Neutrophil (primary cell): Measurements from ENCODE around the gene CHN2.

Experiments used
- H3K27ac ChIP-seq: fragments of 200-600 bp; sonication (generic); 2 replicates; pipeline ENCODE4 v1.5.1; 2016; ENCODE audit warnings: mild to moderate bottlenecking, moderate library complexity
- H3K27me3 ChIP-seq: fragments of 200-600 bp; sonication (generic); 2 replicates; pipeline ENCODE4 v1.6.0; 2016; ENCODE audit warnings: mild to moderate bottlenecking
- H3K36me3 ChIP-seq: fragments of 200-600 bp; sonication (generic); 2 replicates; pipeline ENCODE4 v1.5.1; 2017
- H3K4me1 ChIP-seq, 2 experiments: fragments of 200-600 bp in 1 of 2; sonication (generic) in 1 of 2; 1 replicate in 1 of 2; 2 replicates in 1 of 2; pipeline versions ENCODE4 v1.5.1 to v1.6.1; 2013 to 2016; ENCODE audit warnings: low read depth in 1 of 2, low read length in 1 of 2, mild to moderate bottlenecking in 1 of 2, moderate library complexity in 1 of 2; ENCODE audit not compliant: control insufficient read depth in 1 of 2, insufficient read depth in 1 of 2
- H3K4me3 ChIP-seq, 2 experiments: fragments of 200-600 bp in 1 of 2; sonication (generic) in 1 of 2; 1 replicate in 1 of 2; 2 replicates in 1 of 2; pipeline ENCODE4 v1.5.1; 2013 to 2016; ENCODE audit warnings: low read depth in 1 of 2, low read length in 1 of 2, mild to moderate bottlenecking in 1 of 2, moderate library complexity in 1 of 2
- H3K9me3 ChIP-seq: fragments of 200-600 bp; sonication (generic); 2 replicates; pipeline ENCODE4 v1.5.1; 2016
- CTCF ChIP-seq: fragments of 200-600 bp; sonication (generic); IDR thresholded peaks from 2 replicates; pipeline ENCODE4 v1.5.1; 2016; ENCODE audit warnings: antibody characterized with exemption

Gene CHN2

GRCh38 chr7:29349362-29349761 is 154.8 kb downstream of the CHN2 start:
- Histone ChIP-seq H3K4me3 (no peak overlapping the region), H3K4me1 (no peaks in the 10 kb centered on the region), H3K9me3 (no peaks in the 10 kb centered on the region), H3K36me3 (no peaks in the 10 kb centered on the region), H3K27me3 (no peaks in the 10 kb centered on the region), H3K27ac (no peak overlapping the region)
- no peak for TF ChIP-seq CTCF

- Histone ChIP-seq H3K4me3 (no peak overlapping the region), H3K4me1 (no peaks in the 10 kb centered on the region), H3K36me3 (no peaks in the 10 kb centered on the region), H3K27me3 (no peaks in the 10 kb centered on the region), H3K9me3 (no peaks in the 10 kb centered on the region), H3K27ac (no peak overlapping the region)
- no peak for TF ChIP-seq CTCF
These were observed 155.8 kb downstream of the CHN2 start for GRCh38 chr7:29350351-29350750.

- H3K4me1 ChIP-seq = no peaks in the 10 kb centered on the region
- H3K27ac ChIP-seq = no peak overlapping the region
- no peaks in the 10 kb centered on the region for H3K27me3 ChIP-seq
- TF ChIP-seq CTCF = no peak
- no peak overlapping the region for H3K4me3 ChIP-seq
- no peaks in the 10 kb centered on the region for H3K9me3 ChIP-seq
- H3K36me3 ChIP-seq = no peaks in the 10 kb centered on the region
These were observed 157.5 kb downstream of the CHN2 start for GRCh38 chr7:29352041-29352440.

- Histone ChIP-seq H3K4me1 (no peaks in the 10 kb centered on the region), H3K4me3 (no peak overlapping the region), H3K27ac (no peak overlapping the region), H3K9me3 (no peaks in the 10 kb centered on the region), H3K36me3 (no peaks in the 10 kb centered on the region), H3K27me3 (no peaks in the 10 kb centered on the region)
- TF ChIP-seq CTCF = no peak
These were observed 159.2 kb downstream of the CHN2 start for GRCh38 chr7:29353810-29354209.

- Histone ChIP-seq H3K4me1 (no peaks in the 10 kb centered on the region), H3K27ac (no peak overlapping the region), H3K27me3 (no peaks in the 10 kb centered on the region), H3K4me3 (no peak overlapping the region), H3K36me3 (no peaks in the 10 kb centered on the region), H3K9me3 (no peaks in the 10 kb centered on the region)
- no peak for TF ChIP-seq CTCF
These were observed 159.8 kb downstream of the CHN2 start for GRCh38 chr7:29354340-29354739.

- H3K4me1 ChIP-seq = no peaks in the 10 kb centered on the region
- H3K9me3 ChIP-seq = no peaks in the 10 kb centered on the region
- H3K36me3 ChIP-seq = no peaks in the 10 kb centered on the region
- no peak overlapping the region for H3K4me3 ChIP-seq
- TF ChIP-seq CTCF = no peak
- no peak overlapping the region for H3K27ac ChIP-seq
- H3K27me3 ChIP-seq = no peaks in the 10 kb centered on the region
These were observed 160.8 kb downstream of the CHN2 start for GRCh38 chr7:29355388-29355787.
